Measurements from ENCODE around the gene BACE1-AS.

Gene BACE1-AS

DNA sequence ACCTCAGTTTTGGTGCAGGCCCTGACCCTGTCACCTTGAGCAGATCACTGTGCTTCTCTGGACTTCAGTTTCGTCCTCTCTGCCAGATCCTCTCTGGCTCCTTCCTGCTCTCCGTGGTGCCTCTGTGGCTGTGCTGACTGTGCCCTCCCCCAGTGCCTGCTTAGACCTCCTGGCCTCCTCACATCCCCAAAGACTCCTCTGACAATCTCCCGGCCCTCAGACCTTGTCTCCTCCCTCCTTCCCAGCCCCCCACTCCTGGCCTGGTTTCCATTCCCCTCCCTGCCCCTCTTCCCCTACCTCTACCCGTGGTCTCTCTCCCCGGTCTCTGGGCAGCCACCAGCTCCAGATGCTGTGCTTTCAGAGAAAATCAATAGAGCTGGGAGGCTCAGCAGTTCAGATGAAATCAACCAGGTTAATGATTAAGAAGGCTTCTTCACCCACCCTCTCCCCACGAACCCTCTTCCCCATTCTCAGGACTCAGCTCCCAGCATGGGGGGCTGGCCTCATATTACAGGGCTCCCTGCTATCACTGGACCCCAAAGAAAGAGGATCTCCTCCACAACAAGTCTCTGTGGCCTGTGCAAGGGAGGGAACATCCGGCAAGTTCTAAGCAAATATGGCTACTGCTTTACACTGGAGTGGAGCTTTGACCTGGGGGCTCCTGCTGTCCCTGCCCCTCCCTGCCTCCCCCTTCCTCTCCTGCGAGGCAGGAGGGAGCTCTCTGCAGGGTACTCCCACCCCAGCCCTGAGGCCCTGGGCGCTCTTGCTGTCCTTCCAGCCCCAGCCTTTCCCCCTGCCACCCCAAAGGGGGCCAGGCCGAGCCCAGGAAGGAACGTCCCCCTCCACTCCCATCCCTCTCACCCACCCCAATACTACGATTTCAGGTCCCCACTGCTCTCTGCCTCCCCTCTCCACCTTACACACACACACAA is 8.5 kb downstream of the BACE1-AS start:
- Histone ChIP-seq H3K9me2 (replicated peaks; ENCODE audit: control insufficient read depth, low read length) (no peaks in the 10 kb centered on the region), H3K27me3 (ENCODE audit: control insufficient read depth, low read length) (0 out of 2 replicates have a peak, but pooled peaks cover 10% of the 10 kb centered on the region), H3K4me1 (ENCODE audit: control insufficient read depth, low read length) (no peaks in the 10 kb centered on the region), H3K79me2 (ENCODE audit: control insufficient read depth, low read length) (no peaks in the 10 kb centered on the region), H3K4me2 (ENCODE audit: low read length) (no peak overlapping the region), H3K36me3 (ENCODE audit: control insufficient read depth, low read length) (no peaks in the 10 kb centered on the region), H3K9me3 (ENCODE audit: control insufficient read depth, insufficient read depth, low read length) (no peaks in the 10 kb centered on the region), H3F3A (ENCODE audit: control insufficient read depth, insufficient read depth) (no peaks in the 10 kb centered on the region), H3K4me3 (ENCODE audit: low read length) (no peak overlapping the region), H4K20me1 (ENCODE audit: control insufficient read depth, insufficient read depth, low read depth, low read length) (no peaks in the 10 kb centered on the region), H3K27ac (ENCODE audit: low read depth, low read length) (no peak overlapping the region)
- TF ChIP-seq EZH2phosphoT487 (IDR thresholded peaks at IDR 0.05; ENCODE audit: borderline replicate concordance, low read length) = no peak
- TF ChIP-seq, protein P1, sequence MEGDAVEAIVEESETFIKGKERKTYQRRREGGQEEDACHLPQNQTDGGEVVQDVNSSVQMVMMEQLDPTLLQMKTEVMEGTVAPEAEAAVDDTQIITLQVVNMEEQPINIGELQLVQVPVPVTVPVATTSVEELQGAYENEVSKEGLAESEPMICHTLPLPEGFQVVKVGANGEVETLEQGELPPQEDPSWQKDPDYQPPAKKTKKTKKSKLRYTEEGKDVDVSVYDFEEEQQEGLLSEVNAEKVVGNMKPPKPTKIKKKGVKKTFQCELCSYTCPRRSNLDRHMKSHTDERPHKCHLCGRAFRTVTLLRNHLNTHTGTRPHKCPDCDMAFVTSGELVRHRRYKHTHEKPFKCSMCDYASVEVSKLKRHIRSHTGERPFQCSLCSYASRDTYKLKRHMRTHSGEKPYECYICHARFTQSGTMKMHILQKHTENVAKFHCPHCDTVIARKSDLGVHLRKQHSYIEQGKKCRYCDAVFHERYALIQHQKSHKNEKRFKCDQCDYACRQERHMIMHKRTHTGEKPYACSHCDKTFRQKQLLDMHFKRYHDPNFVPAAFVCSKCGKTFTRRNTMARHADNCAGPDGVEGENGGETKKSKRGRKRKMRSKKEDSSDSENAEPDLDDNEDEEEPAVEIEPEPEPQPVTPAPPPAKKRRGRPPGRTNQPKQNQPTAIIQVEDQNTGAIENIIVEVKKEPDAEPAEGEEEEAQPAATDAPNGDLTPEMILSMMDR (IDR thresholded peaks at IDR 0.05; ENCODE audit: low read depth, low read length, poor library complexity, severe bottlenecking) = no peak

DNA sequence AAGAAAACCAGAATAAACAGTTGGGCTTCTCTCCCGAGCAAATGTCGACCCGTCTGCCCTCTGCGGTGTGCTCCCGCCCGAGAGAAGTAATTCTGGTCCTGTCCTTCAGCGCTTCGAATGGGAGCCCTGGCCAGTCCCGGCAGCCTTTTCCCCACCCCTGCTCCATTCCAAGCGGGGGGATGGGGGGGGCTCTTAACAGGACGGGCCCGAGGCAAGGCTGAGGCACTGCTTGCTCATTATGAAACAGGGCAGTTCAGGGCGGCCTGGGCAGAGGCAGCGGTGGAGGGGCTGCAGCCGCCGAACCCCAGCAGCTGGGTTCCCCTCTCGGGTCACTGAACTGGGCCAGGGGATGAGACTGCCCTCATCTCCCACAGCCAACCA is 9.1 kb downstream of the BACE1-AS start:
- Histone ChIP-seq H4K20me1 (ENCODE audit: control insufficient read depth, insufficient read depth, low read depth, low read length) (no peaks in the 10 kb centered on the region), H3F3A (ENCODE audit: control insufficient read depth, insufficient read depth) (no peaks in the 10 kb centered on the region), H3K9me3 (ENCODE audit: control insufficient read depth, insufficient read depth, low read length) (no peaks in the 10 kb centered on the region), H3K79me2 (ENCODE audit: control insufficient read depth, low read length) (no peaks in the 10 kb centered on the region), H3K9me2 (replicated peaks; ENCODE audit: control insufficient read depth, low read length) (no peaks in the 10 kb centered on the region), H3K27ac (ENCODE audit: low read depth, low read length) (no peak overlapping the region), H3K4me2 (ENCODE audit: low read length) (no peak overlapping the region), H3K27me3 (ENCODE audit: control insufficient read depth, low read length) (0 out of 2 replicates have a peak, but pooled peaks cover 10% of the 10 kb centered on the region), H3K36me3 (ENCODE audit: control insufficient read depth, low read length) (no peaks in the 10 kb centered on the region), H3K4me1 (ENCODE audit: control insufficient read depth, low read length) (no peaks in the 10 kb centered on the region), H3K4me3 (ENCODE audit: low read length) (no peak overlapping the region)
- TF ChIP-seq, protein P1 (IDR thresholded peaks at IDR 0.05; ENCODE audit: low read depth, low read length, poor library complexity, severe bottlenecking) = no peak
- TF ChIP-seq EZH2phosphoT487 (IDR thresholded peaks at IDR 0.05; ENCODE audit: borderline replicate concordance, low read length) = no peak

DNA sequence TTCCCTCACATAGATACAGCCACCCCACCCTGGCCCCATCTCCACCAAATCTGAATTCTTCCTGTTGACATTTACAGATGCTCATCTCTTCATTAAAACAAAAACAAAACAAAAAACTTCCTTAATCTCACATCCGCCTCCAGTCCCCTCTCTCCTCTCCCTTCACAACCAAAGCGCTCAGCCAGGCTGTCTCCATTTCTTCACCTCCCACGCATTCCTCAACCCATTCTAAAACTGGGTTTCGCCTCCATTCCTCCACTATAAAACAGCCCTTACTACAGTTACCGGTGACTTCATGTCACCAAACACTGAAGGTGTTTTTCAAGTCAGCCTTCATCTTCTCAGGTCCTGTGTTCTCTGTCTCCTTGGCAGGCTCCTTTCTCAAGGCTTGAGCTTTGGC is 9.6 kb downstream of the BACE1-AS start:
- Histone ChIP-seq H3F3A (ENCODE audit: control insufficient read depth, insufficient read depth) (no peaks in the 10 kb centered on the region), H3K27ac (ENCODE audit: low read depth, low read length) (no peak overlapping the region), H3K4me3 (ENCODE audit: low read length) (no peak overlapping the region), H3K4me1 (ENCODE audit: control insufficient read depth, low read length) (no peaks in the 10 kb centered on the region), H3K4me2 (ENCODE audit: low read length) (no peak overlapping the region), H3K79me2 (ENCODE audit: control insufficient read depth, low read length) (no peaks in the 10 kb centered on the region), H4K20me1 (ENCODE audit: control insufficient read depth, insufficient read depth, low read depth, low read length) (no peaks in the 10 kb centered on the region), H3K9me2 (replicated peaks; ENCODE audit: control insufficient read depth, low read length) (no peaks in the 10 kb centered on the region), H3K36me3 (ENCODE audit: control insufficient read depth, low read length) (no peaks in the 10 kb centered on the region), H3K27me3 (ENCODE audit: control insufficient read depth, low read length) (0 out of 2 replicates have a peak, but pooled peaks cover 10% of the 10 kb centered on the region), H3K9me3 (ENCODE audit: control insufficient read depth, insufficient read depth, low read length) (no peaks in the 10 kb centered on the region)
- TF ChIP-seq EZH2phosphoT487 (IDR thresholded peaks at IDR 0.05; ENCODE audit: borderline replicate concordance, low read length) = no peak
- TF ChIP-seq, protein P1 (IDR thresholded peaks at IDR 0.05; ENCODE audit: low read depth, low read length, poor library complexity, severe bottlenecking) = no peak

All from DOHH2 (cell line).